ENCODE measurements around the gene TAGLN. TPM values are rescaled to one million over a fixed set of nuclear protein-coding genes. Genes with fewer than 3 reads are reported as not detected.

TAGLN gene
- total and polyA plus RNA-seq, 2 of the 8 experiments (the other 6 are each of a cell fraction or from before 2014, with no cell fraction given) = 140 to 300 TPM

DNA sequence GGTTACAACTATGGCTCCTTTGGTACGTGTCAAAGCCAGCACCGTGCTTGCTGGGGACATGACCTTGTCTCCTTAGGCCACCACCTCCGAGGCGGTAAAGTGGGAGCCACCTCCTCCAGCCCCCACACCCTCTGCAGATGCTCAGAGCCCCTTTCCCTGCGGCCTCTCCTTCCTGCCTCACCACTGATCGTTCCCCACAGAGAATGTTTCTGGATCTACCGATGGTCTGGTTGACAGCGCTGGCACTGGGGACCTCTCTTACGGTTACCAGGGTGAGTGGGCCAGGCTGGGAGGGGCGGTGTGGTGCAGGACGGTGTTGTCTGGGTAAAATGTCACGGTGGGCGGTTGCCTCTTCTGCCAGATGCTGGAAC is 11.8 kb upstream of the TAGLN start:
- H2BK12ac ChIP-seq (ENCODE audit: low read depth, low read length) = no peak overlapping the region
- no peak overlapping the region for H3K14ac ChIP-seq (ENCODE audit: insufficient read length)
- H2AFZ ChIP-seq (ENCODE audit: low read length) = no peak overlapping the region
- no peak overlapping the region for H3K9ac ChIP-seq (replicated peaks in 1 of 4; ENCODE audit: extremely low read depth in 1 of 4, low read depth in 3 of 4, low read length in 3 of 4)
- H2BK5ac ChIP-seq (ENCODE audit: low read depth, low read length) = peak overlapping the region; percentile 35; the same call in 1 of the 2 replicates
- no peak overlapping the region for H3K23ac ChIP-seq (ENCODE audit: insufficient read length)
- H2BK15ac ChIP-seq (ENCODE audit: low read length) = no peak overlapping the region
- peaks cover 0 to 5% of the 10 kb centered on the region in 2 experiments for H4K20me1 ChIP-seq (replicated peaks in 1 of 2; ENCODE audit: control insufficient read depth in 1 of 2, insufficient read depth in 2 of 2, low read length in 2 of 2)
- H3K27ac ChIP-seq (ENCODE audit: low read depth, low read length) = no peak overlapping the region
- H3K4me1 ChIP-seq (replicated peaks in 1 of 4; ENCODE audit: control insufficient read depth in 3 of 4, insufficient read depth in 4 of 4, low read length in 3 of 4) = no peaks in the 10 kb centered on the region
- H3K23me2 ChIP-seq (ENCODE audit: low read depth, low read length) = no peaks in the 10 kb centered on the region
- ChIA-PET POLR2A (ENCODE audit: partially characterized antibody) (interaction anchor here (12.6 kb wide), 1 partner anchor 14 kb away, joined by 153 read pairs; the partner anchor contains the start of gene TAGLN), CTCF (ENCODE audit: partially characterized antibody) (interaction anchor here (13.4 to 14.0 kb wide), 2 partner anchors 11 to 37 kb away, joined by 249 to 359 read pairs; partner anchors contain the start of genes PCSK7, RNF214 and TAGLN)
- H4K5ac ChIP-seq (ENCODE audit: insufficient read length, low read depth, low read length) = no peak overlapping the region
- no peak overlapping the region; the same call in 1 of the 2 replicates for H4K8ac ChIP-seq (ENCODE audit: extremely low read depth, insufficient read depth, low read length)
- DNase-seq (ENCODE audit: low read depth in 1 of 2, low spot score in 2 of 2) (no peak), FAIRE-seq (no peak)
- H3K79me1 ChIP-seq (ENCODE audit: low read depth, low read length) = no peaks in the 10 kb centered on the region
- H2BK120ac ChIP-seq (replicated peaks; ENCODE audit: low read depth, low read length) = no peak overlapping the region
- WGBS, 2 experiments (ENCODE audit: extremely low coverage in 1 of 2, insufficient coverage in 1 of 2, insufficient read length in 1 of 2, insufficient replicate concordance in 2 of 2, low coverage in 1 of 2, low lambda C conversion rate in 2 of 2, missing lambda C conversion rate in 1 of 2) = 90% methylated on average over 11 of the region's 13 CpGs; no CpG with 5 or more reads in 1 of the 2 experiments
- no peak overlapping the region for H4K91ac ChIP-seq (replicated peaks; ENCODE audit: insufficient read length, low read length)
- no peak overlapping the region for H3K4ac ChIP-seq (replicated peaks; ENCODE audit: insufficient read length, low read depth, low read length)
- H3K18ac ChIP-seq (ENCODE audit: extremely low read depth, low read length) = no peak overlapping the region
- H3K56ac ChIP-seq (replicated peaks; ENCODE audit: insufficient read length, low read depth, low read length) = no peak overlapping the region
- H2AK5ac ChIP-seq (ENCODE audit: low read depth, low read length) = no peak overlapping the region
- H2BK20ac ChIP-seq (ENCODE audit: low read length) = no peak overlapping the region
- H3K36me3 ChIP-seq (ENCODE audit: control insufficient read depth in 2 of 4, insufficient read depth in 4 of 4, low read length in 3 of 4) = peaks cover 0 to 8% (median 3%) of the 10 kb centered on the region in 4 experiments; a peak in 3 of 8 replicates
- H3K4me3 ChIP-seq (ENCODE audit: extremely low read depth in 1 of 4, insufficient read depth in 2 of 4, low read depth in 3 of 4, low read length in 4 of 4) = no peak overlapping the region
- H3K4me2 ChIP-seq (ENCODE audit: insufficient read depth in 1 of 2, low read depth in 2 of 2, low read length in 2 of 2) = no peak overlapping the region
- H3K27me3 ChIP-seq (replicated peaks in 1 of 4; ENCODE audit: control insufficient read depth in 3 of 4, extremely low read depth in 1 of 4, insufficient read depth in 3 of 4, low read length in 3 of 4) = no peaks in the 10 kb centered on the region
- no peaks in the 10 kb centered on the region for H3K79me2 ChIP-seq (ENCODE audit: control insufficient read depth in 1 of 2, insufficient read depth in 2 of 2, low read length in 2 of 2)
- H3K9me3 ChIP-seq (ENCODE audit: insufficient read depth in 2 of 2, low read depth in 1 of 2, low read length in 1 of 2) = no peaks in the 10 kb centered on the region
- TF ChIP-seq NANOG (IDR thresholded peaks at IDR 0.05; ENCODE audit: insufficient read depth, low read depth, low read length, poor library complexity, severe bottlenecking) = no peak
